ENCODE results near the gene TRMT13. TPM values are rescaled to one million over a fixed set of nuclear protein-coding genes. Genes with fewer than 3 reads are reported as not detected.
"Not testable (repeated sequence)": the region's sequence is repeated elsewhere in the genome, so short reads cannot be mapped to it uniquely, and the experiment has no call there.

Gene TRMT13
- total and polyA plus RNA-seq, 4 donors = 7.6 to 45.1 (median 12.3) TPM

- no peak for ATAC-seq (ENCODE audit: insufficient read depth, low FRiP score)
These were observed 51.6 kb downstream of the TRMT13 start for GRCh38 chr1:100184536-100184935.

DNA sequence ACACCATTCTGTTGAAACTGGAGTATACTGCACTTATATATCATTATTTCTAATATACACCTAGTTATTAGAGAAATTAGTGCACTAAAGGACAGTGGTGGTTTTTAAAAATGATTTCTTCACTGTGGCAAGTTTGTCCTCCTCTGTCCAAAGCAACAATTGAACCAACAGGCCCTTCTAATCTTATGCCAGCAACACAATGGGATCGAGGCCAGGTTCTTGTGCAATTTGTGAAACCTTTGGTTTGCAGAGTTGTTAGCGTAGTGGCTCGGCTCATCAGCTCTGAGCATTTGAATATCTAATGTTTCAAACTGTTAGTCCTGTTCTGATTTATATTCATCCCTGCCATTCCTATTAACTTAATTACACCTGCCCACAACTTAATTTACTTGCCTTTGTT, 54.9 kb downstream of the TRMT13 start:
- Histone ChIP-seq H3K27me3 (ENCODE audit: control insufficient read depth in 3 of 3, insufficient read depth in 3 of 3, low read length in 2 of 3) (no peaks in the 10 kb centered on the region), H3K36me3 (ENCODE audit: control insufficient read depth in 4 of 4, insufficient read depth in 4 of 4, low read length in 4 of 4) (peaks cover 0 to 7% (median 1%) of the 10 kb centered on the region in 4 donors), H3K4me3 (no peak overlapping the region), H3K4me1 (ENCODE audit: control insufficient read depth in 5 of 5, insufficient read depth in 5 of 5, low read length in 5 of 5) (peaks cover 0 to 19% (median 12%) of the 10 kb centered on the region in 5 donors), H3K27ac (ENCODE audit: low read depth in 1 of 2, low read length in 1 of 2) (peak overlapping the region in 1 of 2 donors; percentile 90), H3K9me3 (ENCODE audit: control insufficient read depth in 4 of 4, insufficient read depth in 3 of 4, low read length in 3 of 4) (no peaks in the 10 kb centered on the region), H3K9ac (ENCODE audit: insufficient read depth in 1 of 2, low read length in 2 of 2) (peak overlapping the region in 1 of 2 donors; percentile 49)
- peak; percentile 70 for ATAC-seq (ENCODE audit: insufficient read depth, low FRiP score)
- peak; percentile 71 to 89 (median 86) for DNase-seq
- TF ChIP-seq CTCF (IDR thresholded peaks at IDR 0.05; ENCODE audit: control extremely low read depth, extremely low read depth) = no peak
- WGBS, 2 donors = 41 to 68% methylated on average over 3 of the region's 3 CpGs

More at GRCh38 chr1:100184536-100184935, 51.6 kb downstream of the TRMT13 start:
- Histone ChIP-seq H3K9me3 (ENCODE audit: control insufficient read depth in 4 of 4, insufficient read depth in 3 of 4, low read length in 3 of 4) (no peaks in the 10 kb centered on the region), H3K36me3 (ENCODE audit: control insufficient read depth in 4 of 4, insufficient read depth in 4 of 4, low read length in 4 of 4) (peaks cover 0 to 1% (median 0%) of the 10 kb centered on the region in 4 donors), H3K27me3 (ENCODE audit: control insufficient read depth in 3 of 3, insufficient read depth in 3 of 3, low read length in 2 of 3) (no peaks in the 10 kb centered on the region), H3K4me3 (no peak overlapping the region), H3K4me1 (ENCODE audit: control insufficient read depth in 5 of 5, insufficient read depth in 5 of 5, low read length in 5 of 5) (peaks cover 0 to 19% (median 9%) of the 10 kb centered on the region in 5 donors), H3K9ac (ENCODE audit: insufficient read depth in 1 of 2, low read length in 2 of 2) (no peak overlapping the region), H3K27ac (ENCODE audit: low read depth in 1 of 2, low read length in 1 of 2) (no peak overlapping the region)
- DNase-seq = no peak
- WGBS, 2 donors = 11 to 37% methylated on average over 1 of the region's 1 CpG
- TF ChIP-seq CTCF (IDR thresholded peaks at IDR 0.05; ENCODE audit: control extremely low read depth, extremely low read depth) = no peak

DNA sequence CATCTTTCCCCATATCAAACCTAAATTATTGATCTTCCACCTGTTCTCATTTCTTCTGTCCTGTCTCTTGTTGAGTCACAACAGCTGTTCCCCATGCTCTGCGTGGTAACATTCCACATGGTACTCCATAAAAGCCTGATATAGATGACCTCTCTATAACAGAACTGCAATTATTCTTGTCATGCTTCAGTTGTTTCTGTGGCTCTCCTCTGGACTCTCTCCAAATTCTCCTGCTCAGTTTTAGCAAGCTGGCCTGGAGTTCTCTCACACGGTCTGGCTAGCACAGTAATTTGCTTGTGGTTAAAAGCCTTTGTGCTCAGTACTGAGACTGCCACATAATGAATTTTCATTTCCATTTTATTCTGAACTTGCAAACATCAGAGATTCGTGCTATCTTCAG, 55.7 kb downstream of the TRMT13 start:
- 57 to 69% methylated on average over 3 of the region's 3 CpGs for WGBS, 2 donors
- Histone ChIP-seq H3K36me3 (ENCODE audit: control insufficient read depth in 4 of 4, insufficient read depth in 4 of 4, low read length in 4 of 4) (peaks cover 0 to 7% (median 2%) of the 10 kb centered on the region in 4 donors), H3K9ac (ENCODE audit: insufficient read depth in 1 of 2, low read length in 2 of 2) (peak overlapping the region in 1 of 2 donors; percentile 49), H3K27me3 (ENCODE audit: control insufficient read depth in 3 of 3, insufficient read depth in 3 of 3, low read length in 2 of 3) (no peaks in the 10 kb centered on the region), H3K4me3 (no peak overlapping the region), H3K9me3 (ENCODE audit: control insufficient read depth in 4 of 4, insufficient read depth in 3 of 4, low read length in 3 of 4) (no peaks in the 10 kb centered on the region), H3K4me1 (ENCODE audit: control insufficient read depth in 5 of 5, insufficient read depth in 5 of 5, low read length in 5 of 5) (peaks cover 0 to 19% (median 12%) of the 10 kb centered on the region in 5 donors), H3K27ac (ENCODE audit: low read depth in 1 of 2, low read length in 1 of 2) (peak overlapping the region in 1 of 2 donors; percentile 90)
- no peak for TF ChIP-seq CTCF (IDR thresholded peaks at IDR 0.05; ENCODE audit: control extremely low read depth, extremely low read depth)
- peak; percentile 39 to 85 (median 80) for DNase-seq
- no peak for ATAC-seq (ENCODE audit: insufficient read depth, low FRiP score)

DNA sequence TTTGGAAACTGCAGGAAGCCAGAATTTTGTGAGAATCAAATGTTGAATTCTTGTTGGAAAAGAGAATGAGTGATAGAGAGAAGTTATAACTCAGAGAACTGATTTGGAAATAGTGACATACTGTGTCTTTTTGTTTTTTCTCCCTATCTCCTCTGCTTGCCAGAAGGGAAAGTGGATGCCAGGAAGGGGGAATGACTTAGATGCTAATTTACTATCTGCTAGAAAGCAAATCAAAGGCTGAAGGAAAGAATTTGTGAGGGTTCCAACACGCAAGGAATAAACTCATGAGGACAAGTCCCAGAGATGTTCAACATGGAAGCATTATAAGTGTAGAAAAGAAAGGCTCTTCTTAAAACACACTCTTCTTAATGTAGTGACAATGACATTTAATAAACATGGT, 65.6 kb downstream of the TRMT13 start:
- DNase-seq (peak in 1 of 3 donors; percentile 3), ATAC-seq (ENCODE audit: insufficient read depth, low FRiP score) (no peak)
- no peaks in the 10 kb centered on the region for H3K4me1 ChIP-seq (ENCODE audit: control insufficient read depth in 5 of 5, insufficient read depth in 5 of 5, low read length in 5 of 5)
- H3K27ac ChIP-seq (ENCODE audit: low read depth in 1 of 2, low read length in 1 of 2) = no peak overlapping the region
- no peak overlapping the region for H3K9ac ChIP-seq (ENCODE audit: insufficient read depth in 1 of 2, low read length in 2 of 2)
- TF ChIP-seq CTCF (IDR thresholded peaks at IDR 0.05; ENCODE audit: control extremely low read depth, extremely low read depth) = no peak
- H3K27me3 ChIP-seq (ENCODE audit: control insufficient read depth in 3 of 3, insufficient read depth in 3 of 3, low read length in 2 of 3) = no peaks in the 10 kb centered on the region
- no peak overlapping the region for H3K4me3 ChIP-seq
- H3K36me3 ChIP-seq (ENCODE audit: control insufficient read depth in 4 of 4, insufficient read depth in 4 of 4, low read length in 4 of 4) = peaks cover 7 to 18% (median 14%) of the 10 kb centered on the region in 4 donors
- no peaks in the 10 kb centered on the region for H3K9me3 ChIP-seq (ENCODE audit: control insufficient read depth in 4 of 4, insufficient read depth in 3 of 4, low read length in 3 of 4)
- WGBS, 2 donors = 93 to 94% methylated on average over 1 of the region's 1 CpG

DNA sequence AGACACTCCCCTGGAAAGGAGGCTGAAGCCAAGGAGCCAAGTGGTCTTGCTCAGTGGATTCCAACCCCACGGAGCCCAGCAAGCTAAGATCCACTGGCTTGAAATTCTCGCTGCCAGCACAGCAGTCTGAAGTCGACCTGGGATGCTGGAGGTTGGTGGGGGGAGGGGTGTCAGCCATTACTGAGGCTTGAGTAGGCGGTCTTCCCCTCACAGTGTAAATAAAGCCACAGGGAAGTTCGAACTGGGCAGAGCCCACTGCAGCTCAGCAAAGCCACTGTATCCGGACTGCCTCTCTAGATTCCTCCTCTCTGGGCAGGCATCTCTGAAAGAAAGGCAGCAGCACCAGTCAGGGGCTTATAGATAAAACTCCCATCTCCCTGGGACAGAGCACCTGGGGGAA, 67.1 kb downstream of the TRMT13 start:
- ATAC-seq (ENCODE audit: insufficient read depth, low FRiP score) = not testable (repeated sequence)
- WGBS, 2 donors = 74 to 81% methylated on average over 6 of the region's 6 CpGs

More for the DNA sequence above, 67.1 kb downstream of the TRMT13 start:
- DNase-seq; H3K4me1 ChIP-seq (ENCODE audit: control insufficient read depth in 5 of 5, insufficient read depth in 5 of 5, low read length in 5 of 5); H3K27me3 ChIP-seq (ENCODE audit: control insufficient read depth in 3 of 3, insufficient read depth in 3 of 3, low read length in 2 of 3); H3K4me3 ChIP-seq; H3K9me3 ChIP-seq (ENCODE audit: control insufficient read depth in 4 of 4, insufficient read depth in 3 of 4, low read length in 3 of 4); H3K9ac ChIP-seq (ENCODE audit: insufficient read depth in 1 of 2, low read length in 2 of 2); H3K27ac ChIP-seq (ENCODE audit: low read depth in 1 of 2, low read length in 1 of 2): not testable (repeated sequence)
- peaks cover 7 to 18% (median 13%) of the 10 kb centered on the region in 4 donors for H3K36me3 ChIP-seq (ENCODE audit: control insufficient read depth in 4 of 4, insufficient read depth in 4 of 4, low read length in 4 of 4)
